Lower lobe of right lung (tissue), 2 donors: ENCODE measurements around the gene TRPC1. TPM values are rescaled to one million over a fixed set of nuclear protein-coding genes. Genes with fewer than 3 reads are reported as not detected.

Source experiments
- ATAC-seq, 2 donors: fragments of 200-7000 bp; cut with Tn5 transposase; one replicate each; pipeline ENCODE4 v1.9.1; 2020 to 2022; ENCODE audit warnings: mild to moderate bottlenecking in 2 of 2, moderate library complexity in 2 of 2
- DNase-seq: peaks from one replicate; pipeline ENCODE4 v3.0.0-alpha.2; 2020
- H3K27ac ChIP-seq: fragments of 200-600 bp; one replicate; pipeline ENCODE4 v1.8.0; 2022
- H3K27me3 ChIP-seq: fragments of 200-600 bp; one replicate; pipeline ENCODE4 v1.8.0; 2022; ENCODE audit warnings: low read depth
- H3K36me3 ChIP-seq: fragments of 200-600 bp; one replicate; pipeline ENCODE4 v1.8.0; 2022; ENCODE audit warnings: mild to moderate bottlenecking
- H3K4me1 ChIP-seq: fragments of 200-600 bp; one replicate; pipeline ENCODE4 v1.8.0; 2022
- H3K4me3 ChIP-seq: fragments of 200-600 bp; one replicate; pipeline ENCODE4 v1.8.0; 2022; ENCODE audit warnings: mild to moderate bottlenecking
- H3K9me3 ChIP-seq: fragments of 200-600 bp; one replicate; pipeline ENCODE4 v1.8.0; 2022
- intact Hi-C: fragments of 100-400 bp; cut with DNase I; formaldehyde crosslinking; loops from one replicate; pipeline ENCODE4 v1.11.0; 2022
- total RNA-seq: library from RNA; stranded (reverse); fragmentation: NEBNext Ultra II Directional; extraction: Animal tissue kit (Norgen Biotek cat#: 25700); gene quantifications from one replicate; pipeline ENCODE4 v1.2.1, GENCODE V29; 2021
- TF ChIP-seq, protein P1 (sequence below): fragments of 200-600 bp; IDR thresholded peaks from one replicate; pipeline ENCODE4 v1.8.0; 2022; ENCODE audit warnings: antibody characterized with exemption, mild to moderate bottlenecking
- donor health status: DM: no; HTN: yes; CAD: no; lungs with severe emphysema.

The TRPC1 gene
- total RNA-seq, 1 donor from 2014 or later = 5.4 TPM

DNA sequence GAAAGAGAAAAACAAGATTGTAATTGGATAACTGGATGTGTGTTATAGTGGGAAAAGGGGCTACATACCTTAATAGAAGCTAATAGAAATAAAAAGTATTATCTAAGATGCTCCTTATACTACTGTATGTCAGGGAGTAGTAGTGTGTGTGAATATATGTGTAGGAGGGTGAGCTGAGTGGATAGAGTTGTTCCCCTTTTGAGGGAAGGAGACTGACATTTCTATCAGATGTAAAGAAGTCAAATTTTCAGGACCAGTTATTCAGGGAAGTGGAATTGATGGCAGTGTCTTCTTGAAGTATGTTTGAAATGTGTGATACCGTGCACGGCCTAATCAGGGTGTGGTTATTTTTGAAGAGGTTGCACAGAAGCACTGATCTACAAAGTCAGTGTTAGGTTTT lies 116.0 kb downstream of the TRPC1 start:
- H3K9me3 ChIP-seq = no peaks in the 10 kb centered on the region
- H3K27ac ChIP-seq = no peak overlapping the region
- H3K4me3 ChIP-seq = no peak overlapping the region
- ATAC-seq (no peak), DNase-seq (no peak)
- H3K27me3 ChIP-seq = no peaks in the 10 kb centered on the region
- intact Hi-C loops = no loop called here
- TF ChIP-seq, protein P1, sequence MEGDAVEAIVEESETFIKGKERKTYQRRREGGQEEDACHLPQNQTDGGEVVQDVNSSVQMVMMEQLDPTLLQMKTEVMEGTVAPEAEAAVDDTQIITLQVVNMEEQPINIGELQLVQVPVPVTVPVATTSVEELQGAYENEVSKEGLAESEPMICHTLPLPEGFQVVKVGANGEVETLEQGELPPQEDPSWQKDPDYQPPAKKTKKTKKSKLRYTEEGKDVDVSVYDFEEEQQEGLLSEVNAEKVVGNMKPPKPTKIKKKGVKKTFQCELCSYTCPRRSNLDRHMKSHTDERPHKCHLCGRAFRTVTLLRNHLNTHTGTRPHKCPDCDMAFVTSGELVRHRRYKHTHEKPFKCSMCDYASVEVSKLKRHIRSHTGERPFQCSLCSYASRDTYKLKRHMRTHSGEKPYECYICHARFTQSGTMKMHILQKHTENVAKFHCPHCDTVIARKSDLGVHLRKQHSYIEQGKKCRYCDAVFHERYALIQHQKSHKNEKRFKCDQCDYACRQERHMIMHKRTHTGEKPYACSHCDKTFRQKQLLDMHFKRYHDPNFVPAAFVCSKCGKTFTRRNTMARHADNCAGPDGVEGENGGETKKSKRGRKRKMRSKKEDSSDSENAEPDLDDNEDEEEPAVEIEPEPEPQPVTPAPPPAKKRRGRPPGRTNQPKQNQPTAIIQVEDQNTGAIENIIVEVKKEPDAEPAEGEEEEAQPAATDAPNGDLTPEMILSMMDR = no peak
- no peaks in the 10 kb centered on the region for H3K36me3 ChIP-seq
- no peaks in the 10 kb centered on the region for H3K4me1 ChIP-seq

DNA sequence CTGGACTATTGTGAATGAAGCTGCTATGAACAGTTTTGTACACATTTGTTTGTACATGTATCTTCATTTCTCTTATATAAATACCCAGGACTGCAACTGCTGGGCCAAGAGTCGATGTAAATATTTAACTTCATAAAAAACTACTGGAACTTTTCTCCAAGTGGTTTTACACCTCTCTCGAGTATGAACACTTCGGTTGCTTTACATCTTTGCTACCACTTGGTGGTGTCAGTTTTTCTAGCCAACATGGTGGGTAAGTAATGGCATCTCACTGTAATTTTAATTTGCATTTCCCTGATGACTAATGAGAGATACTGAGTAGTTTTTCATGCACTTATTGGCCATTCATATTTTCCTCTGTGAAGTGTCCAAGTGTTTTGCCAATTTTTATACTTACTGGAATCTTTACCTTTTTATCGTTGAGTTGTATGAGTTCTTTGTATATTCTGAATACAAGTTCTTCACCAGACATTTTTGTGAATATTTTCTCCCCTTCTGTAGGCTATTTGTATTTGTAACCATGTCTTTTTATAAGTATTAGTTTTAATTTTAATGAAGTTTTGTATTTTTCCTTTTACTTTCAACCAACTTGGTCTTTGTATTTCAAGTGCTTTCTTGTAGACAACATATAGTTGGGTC lies 120.6 kb downstream of the TRPC1 start:
- DNase-seq = no peak
- H3K36me3 ChIP-seq = no peaks in the 10 kb centered on the region
- TF ChIP-seq, protein P1 = peak; percentile 32
- H3K9me3 ChIP-seq = no peaks in the 10 kb centered on the region
- no peak overlapping the region for H3K27ac ChIP-seq
- H3K4me1 ChIP-seq = no peaks in the 10 kb centered on the region
- intact Hi-C loops = no loop called here
- no peak for ATAC-seq
- H3K27me3 ChIP-seq = no peaks in the 10 kb centered on the region
- H3K4me3 ChIP-seq = no peak overlapping the region

DNA sequence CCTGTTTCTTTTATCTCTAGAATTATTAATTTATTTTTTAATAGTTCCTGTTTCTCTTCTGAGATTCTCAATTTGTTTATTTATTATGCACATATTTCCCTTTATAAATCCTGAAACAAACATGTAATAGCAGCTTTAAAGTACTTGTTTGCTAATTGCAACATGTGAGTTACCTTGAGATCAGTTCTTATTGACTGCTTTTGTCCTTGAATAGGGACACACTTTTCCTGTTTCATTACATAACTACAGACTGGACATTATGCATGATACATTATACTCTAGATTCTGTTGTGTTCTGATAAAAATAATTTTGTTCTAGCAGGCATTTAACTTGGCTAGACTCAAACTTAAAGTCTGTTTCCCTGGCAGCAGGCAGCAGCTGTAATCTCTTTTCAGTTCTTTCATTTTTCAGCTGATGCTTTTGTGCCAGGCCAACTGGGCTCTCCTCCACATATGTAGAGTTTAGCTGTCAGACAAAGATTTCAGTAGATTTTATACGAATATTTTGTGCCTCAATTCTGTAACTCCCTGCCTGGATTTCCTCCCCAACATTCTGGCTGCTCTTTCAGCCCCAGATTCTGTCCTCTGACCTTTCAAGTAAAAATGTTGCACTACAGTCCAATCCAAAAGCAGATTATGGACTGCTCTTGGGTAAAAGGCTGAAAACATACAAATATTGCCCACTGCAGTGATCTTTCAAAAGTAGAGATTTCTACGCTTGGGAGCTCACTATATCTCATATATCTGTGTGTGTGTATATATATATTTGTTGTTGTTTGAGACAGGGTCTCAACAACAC lies 123.1 kb downstream of the TRPC1 start:
- peaks cover 9% of the 10 kb centered on the region for H3K4me1 ChIP-seq
- no peak overlapping the region for H3K4me3 ChIP-seq
- H3K27me3 ChIP-seq = no peaks in the 10 kb centered on the region
- TF ChIP-seq, protein P1 = no peak
- ATAC-seq (no peak), DNase-seq (no peak)
- H3K27ac ChIP-seq = no peak overlapping the region
- H3K36me3 ChIP-seq = no peaks in the 10 kb centered on the region
- intact Hi-C loops = no loop called here
- H3K9me3 ChIP-seq = no peaks in the 10 kb centered on the region

DNA sequence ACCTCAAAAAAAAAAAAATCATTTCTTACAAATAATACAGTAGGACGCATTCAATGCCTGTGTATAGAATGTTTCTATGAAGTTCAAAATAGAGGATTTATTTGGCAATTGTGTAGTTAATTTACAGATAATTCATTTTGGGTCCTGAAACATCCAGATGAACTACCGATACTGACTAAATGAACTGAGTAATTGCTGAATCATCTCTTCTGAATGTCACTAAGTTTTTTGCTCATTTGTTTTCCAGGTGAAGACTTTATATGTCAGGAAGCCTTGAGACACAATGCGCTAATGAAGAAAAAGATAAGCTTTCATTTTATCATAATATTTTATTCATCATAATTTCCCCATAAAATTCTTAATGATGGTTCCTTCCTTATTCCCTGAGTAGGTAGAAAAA lies 125.3 kb downstream of the TRPC1 start:
- intact Hi-C loops = no loop called here
- H3K4me1 ChIP-seq = peaks cover 9% of the 10 kb centered on the region

DNA sequence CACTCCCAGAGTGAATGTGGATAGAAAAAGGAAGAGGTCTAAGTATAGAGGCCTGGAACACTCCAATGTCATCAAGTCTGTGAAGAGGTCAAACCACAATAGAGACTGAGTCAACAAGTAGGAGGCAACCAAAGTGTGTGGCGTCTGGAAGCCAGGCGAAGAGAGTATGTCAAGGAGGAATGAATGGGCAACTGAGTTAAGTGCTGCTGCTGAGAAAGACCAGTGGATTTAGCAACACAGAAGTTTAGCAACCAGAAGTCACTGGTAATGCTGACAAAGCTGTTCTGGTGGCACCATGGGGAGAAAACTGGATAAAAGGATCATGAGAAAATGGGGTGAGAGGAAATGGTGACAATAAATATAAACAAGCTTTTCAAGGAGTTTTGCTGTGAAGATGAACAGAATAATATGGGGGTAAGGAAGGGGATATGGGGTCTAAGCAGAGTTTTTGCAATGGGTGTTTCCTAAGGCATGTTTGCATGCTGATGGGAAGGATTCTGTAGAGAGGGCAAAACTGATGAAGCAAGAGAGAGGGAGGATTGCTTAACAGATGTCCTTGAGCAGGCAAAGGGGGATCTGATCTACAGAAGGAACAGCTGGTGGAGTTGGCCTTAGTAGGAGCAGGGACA lies 126.7 kb downstream of the TRPC1 start:
- DNase-seq = peak; percentile 66
- ATAC-seq = peak; percentile 91 to 97
- Histone ChIP-seq H3K36me3 (no peaks in the 10 kb centered on the region), H3K4me3 (no peak overlapping the region), H3K4me1 (peaks cover 9% of the 10 kb centered on the region), H3K27me3 (no peaks in the 10 kb centered on the region), H3K9me3 (no peaks in the 10 kb centered on the region), H3K27ac (peak overlapping the region; percentile 26)
- TF ChIP-seq, protein P1 = no peak
- intact Hi-C loops = no loop called here

More for the DNA sequence above, 125.3 kb downstream of the TRPC1 start:
- H3K9me3 ChIP-seq = no peaks in the 10 kb centered on the region
- ATAC-seq (no peak), DNase-seq (no peak)
- H3K4me3 ChIP-seq = no peak overlapping the region
- TF ChIP-seq, protein P1 = no peak
- H3K27ac ChIP-seq = no peak overlapping the region
- no peaks in the 10 kb centered on the region for H3K36me3 ChIP-seq
- H3K27me3 ChIP-seq = no peaks in the 10 kb centered on the region
